HG03520 (cell line): ENCODE results near the gene SWT1.
"Not testable (repeated sequence)": the region's sequence is repeated elsewhere in the genome, so short reads cannot be mapped to it uniquely, and the experiment has no call there.

Experiments
- ATAC-seq: cut with Tn5 transposase; IDR thresholded peaks from one replicate; pipeline ENCODE4 v1.9.1; 2021; ENCODE audit warnings: mild to moderate bottlenecking, moderate library complexity; ENCODE audit not compliant: unreplicated experiment

SWT1 gene

DNA sequence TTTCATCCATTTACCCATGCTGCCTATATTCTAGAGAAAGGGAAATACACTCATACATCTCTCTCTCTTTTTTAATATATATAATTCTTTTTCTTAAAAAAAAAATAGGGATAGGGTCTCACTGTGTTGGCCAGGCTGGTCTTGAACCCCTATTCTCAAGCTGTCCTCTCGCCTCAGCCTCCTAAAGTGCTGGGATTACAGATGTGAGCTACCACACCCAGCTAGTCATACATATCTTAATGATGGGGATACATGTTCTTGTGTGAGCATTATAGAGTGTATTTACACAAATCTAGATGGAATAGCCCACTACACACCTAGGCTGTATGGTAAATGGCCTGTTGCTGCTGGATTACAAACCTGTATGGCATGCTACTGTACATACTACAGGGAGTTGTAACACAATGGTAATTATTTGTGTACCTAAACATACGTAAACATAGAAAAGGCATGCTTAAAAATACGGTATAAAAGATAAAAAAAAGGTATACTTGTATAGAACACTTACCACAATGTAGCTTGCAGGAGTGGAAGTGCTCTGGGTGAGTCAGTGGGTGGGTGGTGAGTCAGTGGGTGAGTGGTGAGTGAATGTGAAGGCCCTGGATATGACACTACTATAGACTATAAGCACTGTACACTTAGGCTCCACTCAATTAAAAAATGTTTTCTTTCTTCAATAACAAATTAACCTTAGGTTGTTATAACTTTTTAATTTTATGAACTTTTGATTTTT lies 87.2 kb downstream of the SWT1 start:
- ATAC-seq: no peak

DNA sequence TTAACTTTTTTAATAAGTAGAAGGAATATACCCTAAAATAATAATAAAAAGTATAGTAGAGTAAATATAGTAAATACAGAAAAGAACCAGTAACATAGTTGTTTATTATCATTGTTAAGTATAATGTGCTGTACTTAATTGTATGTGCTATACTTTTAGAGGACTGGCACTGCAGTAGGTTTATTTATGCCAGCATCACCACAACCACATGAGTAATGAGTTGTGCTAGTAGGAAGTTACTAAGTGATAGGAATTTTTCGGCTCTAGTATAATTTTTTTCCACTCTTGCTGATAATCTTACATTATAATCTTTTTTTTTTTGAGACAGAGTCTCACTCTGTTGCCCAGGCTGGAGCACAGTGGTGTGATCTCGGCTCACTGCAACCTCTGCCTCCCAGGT lies 88.5 kb downstream of the SWT1 start:
- no peak for ATAC-seq

DNA sequence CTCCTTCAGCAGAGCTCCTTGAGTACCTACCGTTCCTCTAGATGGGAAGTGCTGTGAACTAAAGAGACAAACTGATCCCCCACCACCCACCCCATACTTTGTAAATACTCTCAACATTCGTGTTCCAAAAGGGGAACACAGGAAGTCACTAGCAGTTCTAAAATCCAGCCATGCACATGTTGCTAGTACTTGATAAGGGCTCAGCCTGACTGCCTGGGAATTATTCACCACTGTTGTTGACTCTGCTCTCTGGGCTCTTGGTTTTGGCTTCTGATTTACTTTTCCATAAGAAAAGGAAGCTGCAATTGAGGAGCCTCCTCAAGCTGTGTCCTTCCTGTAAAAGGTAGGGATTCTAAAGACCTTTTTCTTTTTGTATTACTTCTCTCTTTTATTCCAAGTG lies 92.6 kb downstream of the SWT1 start:
- no peak for ATAC-seq

DNA sequence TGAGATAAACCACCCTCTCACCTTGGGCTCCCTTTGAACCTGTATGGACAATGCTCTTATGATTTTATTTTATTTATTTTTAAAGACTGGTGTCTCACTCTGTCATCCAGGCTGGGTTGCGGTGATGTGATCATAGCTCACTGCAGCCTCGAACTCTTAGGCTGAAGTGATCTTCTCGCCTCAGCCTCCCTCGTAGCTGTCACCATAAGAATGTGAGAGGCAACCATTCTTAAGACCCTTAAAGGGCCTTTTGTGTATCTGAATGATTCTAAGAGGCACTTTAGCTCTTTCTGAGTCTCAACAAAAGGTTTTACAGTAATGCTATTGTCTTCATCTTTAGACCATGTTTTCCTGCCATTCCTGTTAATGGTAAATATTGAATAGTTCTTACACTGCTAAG lies 93.1 kb downstream of the SWT1 start:
- ATAC-seq: no peak

DNA sequence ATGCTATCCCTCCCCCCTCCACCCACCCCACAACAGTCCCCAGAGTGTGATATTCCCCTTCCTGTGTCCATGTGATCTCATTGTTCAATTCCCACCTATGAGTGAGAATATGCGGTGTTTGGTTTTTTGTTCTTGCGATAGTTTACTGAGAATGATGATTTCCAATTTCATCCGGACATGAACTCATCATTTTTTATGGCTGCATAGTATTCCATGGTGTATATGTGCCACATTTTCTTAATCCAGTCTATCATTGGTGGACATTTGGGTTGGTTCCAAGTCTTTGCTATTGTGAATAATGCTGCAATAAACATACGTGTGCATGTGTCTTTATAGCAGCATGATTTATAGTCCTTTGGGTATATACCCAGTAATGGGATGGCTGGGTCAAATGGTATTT lies 95.0 kb downstream of the SWT1 start:
- ATAC-seq: not testable (repeated sequence)

DNA sequence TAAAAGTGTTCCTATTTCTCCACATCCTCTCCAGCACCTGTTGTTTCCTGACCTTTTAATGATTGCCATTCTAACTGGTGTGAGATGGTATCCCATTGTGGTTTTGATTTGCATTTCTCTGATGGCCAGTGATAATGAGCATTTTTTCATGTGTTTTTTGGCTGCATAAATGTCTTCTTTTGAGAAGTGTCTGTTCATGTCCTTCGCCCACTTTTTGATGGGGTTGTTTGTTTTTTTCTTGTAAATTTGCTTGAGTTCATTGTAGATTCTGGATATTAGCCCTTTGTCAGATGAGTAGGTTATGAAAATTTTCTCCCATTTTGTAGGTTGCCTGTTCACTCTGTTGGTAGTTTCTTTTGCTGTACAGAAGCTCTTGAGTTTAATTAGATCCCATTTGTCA lies 95.4 kb downstream of the SWT1 start:
- not testable (repeated sequence) for ATAC-seq

DNA sequence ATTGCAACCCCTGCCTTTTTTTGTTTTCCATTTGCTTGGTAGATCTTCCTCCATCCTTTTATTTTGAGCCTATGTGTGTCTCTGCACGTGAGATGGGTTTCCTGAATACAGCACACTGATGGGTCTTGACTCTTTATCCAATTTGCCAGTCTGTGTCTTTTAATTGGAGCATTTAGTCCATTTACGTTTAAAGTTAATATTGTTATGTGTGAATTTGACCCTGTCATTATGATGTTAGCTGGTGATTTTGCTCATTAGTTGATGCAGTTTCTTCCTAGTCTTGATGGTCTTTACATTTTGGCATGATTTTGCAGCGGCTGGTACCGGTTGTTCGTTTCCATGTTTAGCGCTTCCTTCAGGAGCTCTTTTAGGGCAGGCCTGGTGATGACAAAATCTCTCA lies 98.6 kb downstream of the SWT1 start:
- not testable (repeated sequence) for ATAC-seq

DNA sequence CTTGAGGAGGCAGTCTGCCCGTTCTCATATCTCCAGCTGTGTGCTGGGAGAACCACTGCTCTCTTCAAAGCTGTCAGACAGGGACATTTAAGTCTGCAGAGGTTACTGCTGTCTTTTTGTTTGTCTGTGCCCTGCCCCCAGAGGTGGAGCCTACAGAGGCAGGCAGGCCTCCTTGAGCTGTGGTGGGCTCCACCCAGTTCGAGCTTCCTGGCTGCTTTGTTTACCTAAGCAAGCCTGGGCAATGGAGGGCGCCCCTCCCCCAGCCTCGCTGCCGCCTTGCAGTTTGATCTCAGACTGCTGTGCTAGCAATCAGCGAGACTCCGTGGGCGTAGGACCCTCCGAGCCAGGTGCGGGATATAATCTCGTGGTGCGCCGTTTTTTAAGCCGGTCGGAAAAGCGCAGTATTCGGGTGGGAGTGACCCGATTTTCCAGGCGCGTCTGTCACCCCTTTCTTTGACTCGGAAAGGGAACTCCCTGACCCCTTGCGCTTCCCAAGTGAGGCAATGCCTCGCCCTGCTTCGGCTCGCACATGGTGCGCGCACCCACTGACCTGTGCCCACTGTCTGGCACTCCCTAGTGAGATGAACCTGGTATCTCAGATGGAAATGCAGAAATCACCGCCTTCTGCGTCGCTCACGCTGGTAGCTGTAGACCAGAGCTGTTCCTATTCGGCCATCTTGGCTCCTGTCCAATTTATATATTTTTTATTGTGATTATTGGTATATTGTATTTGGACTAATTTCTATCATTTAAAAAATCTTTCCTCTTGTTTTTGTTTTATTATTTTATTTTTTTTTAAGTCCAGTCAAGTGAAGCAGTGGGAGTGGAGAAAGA lies 100.4 kb downstream of the SWT1 start:
- ATAC-seq: not testable (repeated sequence)

DNA sequence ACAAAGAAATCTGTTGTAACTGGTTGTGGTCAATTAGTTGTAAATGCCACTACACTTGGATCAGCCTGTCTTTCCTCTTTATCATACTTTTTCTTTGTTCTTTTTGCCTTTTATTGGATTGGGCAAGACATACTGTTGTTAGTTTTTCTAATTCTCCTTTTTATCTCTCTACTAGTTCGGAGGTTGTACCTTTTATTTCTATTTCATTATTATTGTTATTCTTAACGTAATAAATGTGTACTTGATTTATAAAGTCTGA lies 100.9 kb downstream of the SWT1 start:
- ATAC-seq: no peak

DNA sequence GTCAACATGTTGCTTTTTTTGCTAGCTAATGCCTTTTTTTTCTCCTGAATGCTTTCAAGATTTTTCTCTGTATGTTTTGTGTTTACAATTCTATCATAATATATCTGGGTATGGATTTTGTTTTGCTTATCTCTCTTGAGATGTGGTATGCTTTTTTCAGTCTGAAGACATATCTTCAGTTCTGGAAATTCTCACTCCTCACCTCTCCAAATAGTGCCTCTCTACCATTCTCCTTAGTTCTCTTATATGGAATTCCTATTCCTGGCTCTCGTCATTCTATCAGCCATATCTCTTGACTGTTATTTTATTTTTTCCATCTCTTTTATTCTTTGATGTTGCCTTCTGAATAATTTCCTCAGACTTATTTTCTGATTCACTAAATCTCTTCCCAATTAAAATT lies 101.7 kb downstream of the SWT1 start:
- ATAC-seq: no peak

DNA sequence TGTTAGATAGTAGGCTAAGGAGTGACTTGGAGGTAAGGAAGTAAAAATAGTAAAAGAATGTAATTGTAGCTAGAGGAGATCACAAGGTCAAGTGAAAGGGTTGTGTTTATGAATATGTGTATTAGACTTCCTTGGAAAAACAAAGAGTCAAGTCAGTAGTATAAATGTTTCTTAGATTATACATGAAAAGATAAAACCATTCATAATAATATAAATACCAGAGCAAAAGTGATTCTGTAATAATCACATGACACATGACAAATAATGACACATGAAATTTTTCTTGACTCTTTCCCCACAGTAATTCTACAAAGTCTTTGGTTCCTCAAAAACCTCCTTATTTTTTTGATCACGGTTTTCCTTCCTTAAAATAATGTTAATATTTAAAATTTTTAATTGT lies 103.6 kb downstream of the SWT1 start:
- ATAC-seq: no peak

DNA sequence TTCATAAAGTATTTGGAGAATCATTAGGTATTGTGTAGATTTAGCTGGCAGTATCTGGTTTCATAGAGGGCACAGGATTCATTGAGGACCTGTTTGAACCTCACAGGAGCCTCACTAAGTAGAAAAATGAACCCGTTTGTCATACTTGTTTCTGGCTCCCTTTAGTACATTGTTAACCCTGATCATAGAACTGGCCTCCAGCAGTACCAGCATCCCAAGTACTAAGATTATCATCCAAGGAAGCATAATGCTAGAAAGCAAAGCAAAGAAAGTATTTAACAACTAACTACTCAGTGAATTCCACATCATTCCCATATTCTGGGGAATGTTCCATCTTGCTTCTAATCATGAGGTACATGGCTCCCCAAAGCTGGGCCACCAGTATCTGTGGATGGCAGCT lies 105.2 kb downstream of the SWT1 start:
- no peak for ATAC-seq

DNA sequence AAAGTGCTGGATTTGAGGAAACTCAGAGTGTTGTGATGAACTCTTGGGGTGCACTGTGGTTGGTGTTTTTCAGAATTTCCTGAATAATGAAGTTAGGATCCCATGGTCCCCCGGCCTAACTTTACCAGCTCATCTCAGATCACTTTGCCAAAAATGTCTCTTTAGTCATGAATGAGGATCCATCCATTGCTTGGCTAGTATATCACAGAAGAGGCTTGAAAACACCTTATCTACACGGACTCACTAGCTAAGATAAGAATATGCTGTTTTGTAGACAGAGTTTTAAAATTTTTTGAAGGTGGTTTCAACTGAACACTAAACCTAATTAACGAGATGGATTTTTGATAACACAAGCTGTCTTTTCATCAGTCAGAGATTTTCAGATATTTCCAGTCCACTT lies 106.3 kb downstream of the SWT1 start:
- ATAC-seq: no peak

DNA sequence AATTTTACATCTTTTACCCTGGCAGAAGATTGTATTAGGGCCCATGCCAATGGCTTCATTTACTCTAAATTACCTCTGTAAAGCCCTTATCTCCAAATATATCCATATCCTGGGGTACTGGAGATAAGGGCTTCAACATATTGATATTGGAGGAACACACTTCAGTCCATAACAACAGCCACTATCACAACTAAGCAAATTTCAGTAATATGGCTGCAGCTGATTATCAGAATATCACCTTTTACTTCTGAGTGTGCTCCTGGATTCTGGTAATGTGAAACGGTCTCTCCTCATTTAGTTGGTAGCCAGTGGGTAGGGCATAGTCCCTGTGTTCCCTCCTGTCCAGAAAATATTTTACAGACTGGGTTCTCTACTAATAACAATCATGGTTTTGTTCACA lies 106.8 kb downstream of the SWT1 start:
- ATAC-seq: no peak

DNA sequence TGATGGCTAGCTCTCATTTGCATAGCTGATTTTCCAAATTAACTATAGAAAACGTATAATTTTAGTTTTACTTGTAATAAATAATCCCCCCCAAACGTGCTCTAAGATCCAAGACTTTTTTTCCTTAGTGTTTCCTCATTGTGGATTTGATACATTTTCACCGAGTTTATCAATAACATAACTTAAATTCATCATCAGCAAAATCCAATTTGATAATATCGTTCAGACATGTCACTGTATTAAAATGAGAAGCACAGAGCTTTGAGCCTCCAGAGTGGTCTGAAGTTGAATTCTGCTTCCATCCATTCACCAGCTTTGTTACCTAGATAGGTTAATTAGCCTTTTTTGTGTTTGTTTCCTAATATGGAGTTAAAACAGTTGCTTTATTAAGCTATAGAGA lies 108.3 kb downstream of the SWT1 start:
- ATAC-seq: no peak

DNA sequence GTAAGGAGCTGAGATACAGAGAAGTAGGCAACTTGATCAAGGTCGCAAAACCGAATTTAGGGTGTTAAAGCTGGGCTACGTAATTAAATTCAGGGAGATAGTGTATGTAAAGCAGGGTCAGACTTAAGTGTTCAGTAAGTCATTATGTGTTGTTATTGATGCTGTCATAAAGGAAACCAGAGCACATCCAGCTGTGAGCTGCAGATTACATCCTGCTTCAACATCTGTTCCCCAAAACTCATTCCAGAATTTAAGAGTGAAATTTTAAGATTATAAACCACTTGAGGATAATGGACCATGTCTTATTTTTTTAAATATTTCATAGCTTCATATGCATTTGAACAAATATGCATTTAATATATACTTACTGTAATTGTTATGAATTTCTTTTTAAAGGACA lies 110.3 kb downstream of the SWT1 start:
- no peak for ATAC-seq

DNA sequence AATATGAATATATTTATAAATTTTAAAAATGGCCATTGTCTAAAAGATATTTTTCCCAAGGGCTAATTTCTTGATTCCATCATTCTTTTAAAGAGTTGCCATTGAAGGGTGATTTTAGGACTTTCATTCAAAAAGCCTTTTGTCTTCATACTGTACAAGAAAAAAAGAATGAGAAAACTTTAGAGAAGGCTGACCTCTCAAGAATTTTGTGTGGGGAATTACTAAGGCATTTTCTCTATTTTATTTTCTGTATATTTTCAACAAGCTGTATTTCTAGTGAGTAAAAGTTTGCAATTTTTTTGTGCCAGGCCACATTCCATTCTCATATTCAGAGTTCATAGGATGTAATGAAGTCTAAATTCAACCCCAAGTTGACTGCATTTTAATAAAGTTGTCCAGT lies 110.7 kb downstream of the SWT1 start:
- no peak for ATAC-seq

DNA sequence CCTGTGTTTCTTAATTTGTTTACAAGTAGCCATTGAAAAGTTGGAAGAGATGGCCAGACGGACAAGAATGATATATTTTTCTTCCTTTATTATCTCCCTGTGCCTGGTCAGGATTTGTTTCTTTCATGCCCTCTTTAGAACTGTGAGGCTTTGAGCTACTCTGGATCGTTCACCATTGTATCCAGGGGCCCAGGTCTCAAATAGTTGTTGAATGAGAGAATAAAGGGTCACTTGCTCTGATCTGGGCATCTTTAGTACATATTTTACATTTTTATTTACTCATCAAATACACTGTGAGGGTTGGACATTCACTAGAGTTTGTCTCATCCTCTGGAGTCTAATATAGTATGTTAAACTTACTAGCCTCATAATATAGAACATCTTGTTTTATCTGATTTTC lies 111.4 kb downstream of the SWT1 start:
- no peak for ATAC-seq

DNA sequence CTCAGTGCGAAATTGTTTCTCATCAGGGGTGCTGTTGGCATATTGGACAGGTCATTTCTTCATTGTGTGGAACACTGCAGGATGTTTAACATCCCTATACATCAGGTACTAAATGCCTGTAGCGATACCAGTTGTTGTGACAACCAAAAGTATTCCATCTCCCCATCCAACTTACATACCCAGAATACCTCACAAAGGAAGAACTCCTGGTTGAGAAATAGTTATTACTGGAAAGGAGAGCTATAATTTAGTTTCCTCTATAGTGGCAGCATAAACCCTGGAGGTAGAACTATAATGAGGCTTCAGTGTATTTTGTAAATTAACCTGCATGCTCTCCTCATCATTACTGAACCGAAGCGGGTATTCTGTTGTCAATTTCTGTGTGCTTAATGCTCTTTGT lies 115.0 kb downstream of the SWT1 start:
- no peak for ATAC-seq

DNA sequence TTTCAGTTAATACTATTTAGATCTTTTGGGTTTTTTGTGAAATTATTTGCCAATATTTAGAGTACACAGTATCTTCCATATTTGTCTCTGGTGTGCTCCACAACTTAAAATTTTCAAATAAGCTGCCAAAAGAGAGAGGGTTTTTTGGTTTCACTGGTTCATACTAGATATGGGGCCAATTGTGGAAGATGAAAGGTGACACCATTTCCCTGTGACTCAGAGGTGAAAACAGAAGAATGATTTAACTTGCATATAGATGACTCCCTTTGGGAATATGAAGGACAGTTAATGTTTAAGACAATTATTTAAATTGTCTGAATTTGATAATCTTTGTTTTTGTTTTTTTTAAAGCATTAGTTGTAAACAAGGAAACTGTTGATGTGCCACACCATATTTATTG lies 122.6 kb downstream of the SWT1 start:
- no peak for ATAC-seq

DNA sequence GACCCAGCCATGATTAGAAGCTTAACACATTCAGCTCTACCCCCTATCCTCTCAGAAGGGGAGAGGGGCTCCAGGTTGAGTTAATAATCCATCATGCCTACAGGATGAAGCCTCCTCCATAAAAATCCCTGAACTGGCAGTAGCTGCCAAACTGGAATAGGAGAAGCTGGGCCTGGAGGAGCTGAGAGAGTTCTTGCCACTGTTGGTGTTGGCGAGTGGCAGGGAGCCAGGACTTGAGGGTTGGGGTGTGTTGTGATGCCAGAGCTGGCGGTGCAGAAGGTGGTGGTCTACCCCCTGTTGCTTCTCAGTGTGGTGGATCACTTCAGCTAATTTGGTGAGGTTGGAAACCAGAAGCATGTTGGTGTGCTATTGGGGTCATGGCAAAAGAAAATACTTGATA lies 123.6 kb downstream of the SWT1 start:
- ATAC-seq: no peak

DNA sequence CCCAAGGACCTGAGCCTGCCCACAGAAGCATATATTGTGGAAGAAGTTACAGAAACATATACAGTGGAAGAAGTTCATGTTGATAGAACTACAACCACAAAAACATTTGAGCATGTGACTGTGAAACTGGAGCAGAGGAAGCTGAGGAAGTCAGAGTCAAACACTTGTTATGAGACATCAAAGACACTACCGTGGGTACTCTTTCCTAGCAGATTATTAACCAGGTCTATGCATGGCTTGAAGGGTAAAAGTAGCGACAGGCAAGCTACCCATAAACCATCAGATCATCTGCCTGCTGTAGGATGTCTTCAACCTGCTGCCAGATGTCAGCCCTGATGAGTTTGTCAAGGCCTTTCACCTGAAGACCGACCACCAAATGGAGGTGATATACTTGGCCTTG lies 124.3 kb downstream of the SWT1 start:
- ATAC-seq: peak; percentile 83

DNA sequence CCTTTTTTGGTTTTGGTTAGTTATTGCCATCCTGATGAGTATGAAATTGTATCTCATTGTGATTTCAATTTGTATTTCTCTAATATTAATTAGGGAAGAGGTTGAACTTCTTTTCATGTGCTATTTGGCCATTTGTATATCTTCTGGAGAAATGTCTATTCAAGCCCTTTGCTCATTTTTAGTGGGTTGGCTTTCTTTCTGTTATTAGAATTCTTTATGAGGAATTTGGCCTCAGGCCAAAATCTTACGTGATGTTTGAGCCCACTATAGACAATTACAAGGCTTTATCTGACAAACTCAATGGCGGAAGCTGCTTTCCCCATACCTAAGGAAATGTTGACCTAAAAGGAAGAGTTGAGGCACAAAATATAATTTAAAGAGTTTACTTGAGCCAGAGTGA lies 127.1 kb downstream of the SWT1 start:
- no peak for ATAC-seq
